IMR-90 (cell line): ENCODE measurements around the gene CACNA2D3. TPM values are rescaled to one million over a fixed set of nuclear protein-coding genes. Genes with fewer than 3 reads are reported as not detected.

Experiments
- ATAC-seq: fragments of 200-7000 bp; cut with Tn5 transposase; 2 replicates; pipeline ENCODE4 v1.9.1; 2020; ENCODE audit warnings: low read depth, mild to moderate bottlenecking, moderate library complexity
- BruUV-seq: library from RNA; stranded (reverse); fragments of 400-500 nt; replicated peaks from 2 replicates; lab custom pipeline; 2021; lab: Mats Ljungman, UMichigan
- CTCF ChIA-PET: fragments of 300-600 bp; formaldehyde crosslinking; extraction: SDS; loops from one replicate; lab custom pipeline; 2021; ENCODE audit warnings: antibody characterized with exemption; lab: Yijun Ruan, JAX
- POLR2A ChIA-PET: fragments of 300-600 bp; sonication (Branson Sonifier 250); formaldehyde crosslinking; loops from one replicate; lab custom pipeline; 2022; ENCODE audit warnings: antibody characterized with exemption; ENCODE audit not compliant: unreplicated experiment; lab: Charles Lee
- DNase-seq: peaks from one replicate; pipeline ENCODE4 v3.0.0; 2013
- H2AFZ ChIP-seq: replicated peaks from 2 replicates; pipeline ENCODE3; 2013; ENCODE audit warnings: low read length, mild to moderate bottlenecking; ENCODE audit not compliant: poor library complexity
- H2AK5ac ChIP-seq: 2 replicates; pipeline ENCODE4 v1.6.1; 2013; ENCODE audit warnings: low read depth, low read length, inconsistent platforms
- H2AK9ac ChIP-seq: replicated peaks from 2 replicates; pipeline ENCODE3; 2013; ENCODE audit warnings: mild to moderate bottlenecking, low read depth, low read length, moderate library complexity; ENCODE audit not compliant: poor library complexity
- H2BK120ac ChIP-seq: 2 replicates; pipeline ENCODE4 v1.6.1; 2013; ENCODE audit warnings: low read depth, low read length, inconsistent platforms
- H2BK15ac ChIP-seq: 3 replicates; pipeline ENCODE4 v1.6.1; 2013; ENCODE audit warnings: low read depth, low read length, inconsistent platforms
- H2BK20ac ChIP-seq: 2 replicates; pipeline ENCODE4 v1.6.1; 2013; ENCODE audit warnings: low read depth, mild to moderate bottlenecking, inconsistent platforms, low read length, moderate library complexity
- H2BK5ac ChIP-seq: 2 replicates; pipeline ENCODE4 v1.6.1; 2013; ENCODE audit warnings: mild to moderate bottlenecking, low read depth, low read length, inconsistent platforms; ENCODE audit not compliant: poor library complexity, severe bottlenecking
- H3K14ac ChIP-seq: replicated peaks from 2 replicates; pipeline ENCODE4 v1.6.1; 2013; ENCODE audit warnings: low read depth, low read length, inconsistent platforms
- H3K18ac ChIP-seq: 2 replicates; pipeline ENCODE4 v1.6.1; 2013; ENCODE audit warnings: low read depth, low read length, control low read depth
- H3K23ac ChIP-seq: 2 replicates; pipeline ENCODE4 v1.6.1; 2013; ENCODE audit warnings: low read depth, low read length, inconsistent platforms
- H3K27ac ChIP-seq: 2 replicates; pipeline ENCODE4 v1.5.1; 2013; ENCODE audit warnings: mild to moderate bottlenecking, control low read depth, low read length; ENCODE audit not compliant: insufficient read depth
- H3K27me3 ChIP-seq: 2 replicates; pipeline ENCODE4 v1.6.1; 2013; ENCODE audit warnings: low read length; ENCODE audit not compliant: control insufficient read depth, insufficient read depth
- H3K36me3 ChIP-seq: 2 replicates; pipeline ENCODE4 v1.6.1; 2013; ENCODE audit warnings: low read length, mixed read lengths; ENCODE audit not compliant: control insufficient read depth, insufficient read depth
- H3K4ac ChIP-seq: 2 replicates; pipeline ENCODE4 v1.6.1; 2013; ENCODE audit warnings: low read depth, low read length, inconsistent platforms
- H3K4me1 ChIP-seq: 2 replicates; pipeline ENCODE4 v1.6.1; 2013; ENCODE audit warnings: low read length, mixed read lengths; ENCODE audit not compliant: control insufficient read depth, insufficient read depth
- H3K4me2 ChIP-seq: 2 replicates; pipeline ENCODE4 v1.6.1; 2013; ENCODE audit warnings: low read depth, mild to moderate bottlenecking, control low read depth, low read length, moderate library complexity
- H3K4me3 ChIP-seq: 2 replicates; pipeline ENCODE4 v1.5.1; 2013; ENCODE audit warnings: low read depth, mild to moderate bottlenecking, control low read depth, low read length, moderate library complexity; ENCODE audit not compliant: insufficient read depth
- H3K56ac ChIP-seq: 2 replicates; pipeline ENCODE4 v1.6.1; 2013; ENCODE audit warnings: low read length, inconsistent platforms; ENCODE audit not compliant: insufficient read depth; ENCODE audit errors: extremely low read depth
- H3K79me1 ChIP-seq, 2 experiments: 2 replicates each; pipeline ENCODE4 v1.6.1; 2013; ENCODE audit warnings: low read length in 2 of 2, inconsistent platforms in 1 of 2, low read depth in 1 of 2
- H3K9ac ChIP-seq: 2 replicates; pipeline ENCODE4 v1.6.1; 2013; ENCODE audit warnings: low read depth, low read length, control low read depth
- H3K9me1 ChIP-seq: 2 replicates; pipeline ENCODE4 v1.6.1; 2013; ENCODE audit warnings: low read length, inconsistent platforms; ENCODE audit not compliant: insufficient read depth
- H3K9me3 ChIP-seq: 2 replicates; pipeline ENCODE4 v1.6.1; 2013; ENCODE audit warnings: low read length; ENCODE audit not compliant: control insufficient read depth, insufficient read depth
- H4K20me1 ChIP-seq: 2 replicates; pipeline ENCODE4 v1.6.1; 2013; ENCODE audit warnings: low read length, inconsistent platforms; ENCODE audit not compliant: insufficient read depth
- H4K5ac ChIP-seq: 2 replicates; pipeline ENCODE4 v1.6.1; 2013; ENCODE audit warnings: mild to moderate bottlenecking, low read depth, low read length, control low read depth
- H4K8ac ChIP-seq, 2 experiments: 2 replicates each; pipeline ENCODE4 v1.6.1; 2013; ENCODE audit warnings: low read depth in 2 of 2, low read length in 2 of 2, control low read depth in 1 of 2, inconsistent platforms in 1 of 2
- H4K91ac ChIP-seq: 2 replicates; pipeline ENCODE4 v1.6.1; 2013; ENCODE audit warnings: low read depth, low read length, inconsistent platforms; ENCODE audit not compliant: insufficient read depth
- BHLHE40 ChIP-seq: fragments of 150-350 bp; IDR thresholded peaks from 2 replicates; pipeline ENCODE4 v1.6.1; 2016; ENCODE audit warnings: mild to moderate bottlenecking, low read depth, low read length
- CEBPB ChIP-seq: IDR thresholded peaks from 2 replicates; pipeline ENCODE4 v1.6.1; 2012; ENCODE audit warnings: low read depth, low read length, improper control_type of control experiment
- CTCF ChIP-seq: conservative IDR thresholded peaks from 2 replicates; pipeline ENCODE4 v1.5.1; 2012; ENCODE audit warnings: mild to moderate bottlenecking, low read depth, low read length, improper control_type of control experiment
- MAFK ChIP-seq: IDR thresholded peaks from 2 replicates; pipeline ENCODE4 v1.6.1; 2012; ENCODE audit warnings: low read depth, low read length, improper control_type of control experiment
- MAZ ChIP-seq: IDR thresholded peaks from 2 replicates; pipeline ENCODE4 v1.6.1; 2012; ENCODE audit warnings: low read depth, mild to moderate bottlenecking, low read length, improper control_type of control experiment, moderate library complexity, borderline replicate concordance
- MXI1 ChIP-seq: IDR thresholded peaks from 2 replicates; pipeline ENCODE4 v1.6.1; 2012; ENCODE audit warnings: low read depth, mild to moderate bottlenecking, low read length, moderate library complexity, borderline replicate concordance
- NFE2L2 ChIP-seq: fragments of 150-350 bp; IDR thresholded peaks from 2 replicates; pipeline ENCODE4 v1.6.1; 2016; ENCODE audit warnings: low read depth, mild to moderate bottlenecking, low read length
- POLR2A ChIP-seq: IDR thresholded peaks from 2 replicates; pipeline ENCODE4 v1.6.1; 2012; ENCODE audit warnings: mild to moderate bottlenecking, low read depth, low read length
- RCOR1 ChIP-seq: IDR thresholded peaks from 2 replicates; pipeline ENCODE4 v1.6.1; 2012; ENCODE audit warnings: mild to moderate bottlenecking, low read length, improper control_type of control experiment; ENCODE audit not compliant: insufficient replicate concordance
- RFX5 ChIP-seq: IDR thresholded peaks from 2 replicates; pipeline ENCODE4 v1.8.0; 2012; ENCODE audit warnings: low read depth, mild to moderate bottlenecking, low read length, moderate library complexity
- SMC3 ChIP-seq: fragments of 150-350 bp; IDR thresholded peaks from 2 replicates; pipeline ENCODE4 v1.6.1; 2016; ENCODE audit warnings: low read depth, mild to moderate bottlenecking, antibody characterized with exemption, low read length, moderate library complexity
- USF2 ChIP-seq: fragments of 150-350 bp; IDR thresholded peaks from 2 replicates; pipeline ENCODE4 v1.6.1; 2017; ENCODE audit warnings: mild to moderate bottlenecking, antibody characterized with exemption, low read length, low read depth
- WGBS, 2 experiments: methylation state at CpG; one replicate each; pipeline versions ENCODE4 v1.1.5 to v1.1.7; 2013; ENCODE audit warnings: missing lambda C conversion rate in 2 of 2; ENCODE audit not compliant: insufficient read length in 1 of 2; ENCODE audit errors: extremely low coverage in 2 of 2; 5-methylcytosine and 5-hydroxymethylcytosine counted together
- dilution Hi-C: fragments of 300-500 bp; cut with HindIII; formaldehyde crosslinking; loops from one replicate; pipeline ENCODE4 v1.14.3; 2018; ENCODE audit warnings: low sequenced_read_pairs; ENCODE audit not compliant: unreplicated experiment
- in situ Hi-C: fragments of 300-500 bp; cut with MboI; formaldehyde crosslinking; loops from 3 replicates; pipeline ENCODE4 v1.14.3; 2019; ENCODE audit warnings: low sequenced_read_pairs, inconsistent platforms, mixed read lengths
- intact Hi-C: fragments of 100-400 bp; cut with micrococcal nuclease; formaldehyde crosslinking; loops from 2 replicates; pipeline ENCODE4 v1.10.0; 2022
- polyA plus RNA-seq, 3 experiments: library from polyadenylated mRNA; depleted of rRNA; stranded (reverse); fragments of >200 nt; gene quantifications; 2 replicates each; pipeline ENCODE4 v1.2.3, GENCODE V29; 2012; ENCODE audit warnings: low replicate concordance in 1 of 3
- total RNA-seq: library from RNA; depleted of rRNA; stranded (reverse); fragments of >200 nt; gene quantifications from 2 replicates; pipeline ENCODE4 v1.2.3, GENCODE V29; 2012

CACNA2D3 gene
- total and polyA plus RNA-seq, 2 of the 4 experiments (the other 2 are of a cell fraction), result 0.36 to 0.41 TPM

DNA sequence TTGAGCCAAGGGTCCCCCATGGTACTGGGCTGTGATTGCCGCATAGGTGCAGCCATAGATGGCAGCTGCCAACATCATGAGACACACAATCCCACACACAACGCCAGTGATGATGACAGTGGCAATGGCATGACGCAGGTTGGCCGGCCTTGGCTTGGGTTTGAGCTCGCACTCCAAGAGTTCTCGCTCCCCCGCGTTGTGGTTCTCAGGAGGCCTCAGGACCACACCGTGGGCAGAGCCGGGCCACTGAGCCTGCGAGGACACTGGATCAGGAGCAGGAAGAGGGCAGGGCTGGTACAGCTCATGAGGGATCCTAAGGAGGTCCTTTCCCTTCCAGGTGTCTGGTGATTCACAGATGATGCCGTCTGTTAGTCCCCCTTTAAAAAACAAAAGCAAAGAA lies 796.2 kb downstream of the CACNA2D3 start:
- no peak for TF ChIP-seq MAFK
- TF ChIP-seq MAZ, result no peak
- no peak for TF ChIP-seq SMC3
- no peak for TF ChIP-seq CTCF
- TF ChIP-seq RCOR1, result no peak
- TF ChIP-seq MXI1, result no peak
- TF ChIP-seq USF2, result no peak
- TF ChIP-seq POLR2A, result no peak
- no peak for TF ChIP-seq NFE2L2
- TF ChIP-seq CEBPB, result no peak
- TF ChIP-seq RFX5, result no peak
- TF ChIP-seq BHLHE40, result no peak
- no peak for ATAC-seq
- Histone ChIP-seq H3K36me3 (no peaks in the 10 kb centered on the region), H2BK120ac (no peak overlapping the region; the same call in 1 of the 2 replicates), H2AK5ac (peak overlapping the region; percentile 77), H3K23ac (no peak overlapping the region), H4K5ac (no peak overlapping the region), H3K4me2 (no peak overlapping the region), H4K91ac (no peak overlapping the region), H4K20me1 (no peaks in the 10 kb centered on the region), H2AFZ (peak overlapping the region; percentile 59), H3K4me3 (no peak overlapping the region), H3K14ac (no peak overlapping the region), H3K27me3 (no peaks in the 10 kb centered on the region), H4K8ac (no peak overlapping the region), H3K4me1 (peaks cover 5% of the 10 kb centered on the region; the same call in 1 of the 2 replicates), H2BK20ac (peak overlapping the region; percentile 13; the same call in 1 of the 2 replicates), H3K9me3 (no peaks in the 10 kb centered on the region), H2AK9ac (peak overlapping the region; percentile 51), H3K79me1 (no peaks in the 10 kb centered on the region), H3K9ac (no peak overlapping the region), H3K9me1 (no peaks in the 10 kb centered on the region; the same call in 1 of the 2 replicates), H3K18ac (no peak overlapping the region), H2BK5ac (no peak overlapping the region), H3K56ac (no peak overlapping the region), H3K4ac (no peak overlapping the region), H2BK15ac (0 out of 3 replicates have a peak overlapping the region, but pooled peaks have one; percentile 51), H3K27ac (no peak overlapping the region)
- ChIA-PET POLR2A (no interaction called here), CTCF (no interaction called here)
- BruUV-seq, result no TSS peak
- dilution Hi-C loops, result no loop called here
- in situ Hi-C loops, result no loop called here
- WGBS, 2 experiments, result 100% methylated on average over 7 of the region's 12 CpGs; no CpG with 5 or more reads in 1 of the 2 experiments
- DNase-seq, result no peak
- intact Hi-C loops, result no loop called here
